Erythroblast (primary cell): Measurements from ENCODE around the gene DDIT4.
"Not testable (repeated sequence)": the region's sequence is repeated elsewhere in the genome, so short reads cannot be mapped to it uniquely, and the experiment has no call there.

Experiments used
- DNase-seq, 2 experiments: peaks; one replicate each; lab custom pipeline; 2025; lab: John Stamatoyannopoulos, UW
- GATA1 ChIP-seq: IDR thresholded peaks from 2 replicates; pipeline ENCODE4 v1.6.1; 2011; ENCODE audit warnings: low read depth, mild to moderate bottlenecking, control low read depth, low read length, moderate library complexity
- POLR2A ChIP-seq: IDR thresholded peaks from 2 replicates; pipeline ENCODE4 v1.6.1; 2011; ENCODE audit warnings: mild to moderate bottlenecking, low read length

DDIT4 gene

DNA sequence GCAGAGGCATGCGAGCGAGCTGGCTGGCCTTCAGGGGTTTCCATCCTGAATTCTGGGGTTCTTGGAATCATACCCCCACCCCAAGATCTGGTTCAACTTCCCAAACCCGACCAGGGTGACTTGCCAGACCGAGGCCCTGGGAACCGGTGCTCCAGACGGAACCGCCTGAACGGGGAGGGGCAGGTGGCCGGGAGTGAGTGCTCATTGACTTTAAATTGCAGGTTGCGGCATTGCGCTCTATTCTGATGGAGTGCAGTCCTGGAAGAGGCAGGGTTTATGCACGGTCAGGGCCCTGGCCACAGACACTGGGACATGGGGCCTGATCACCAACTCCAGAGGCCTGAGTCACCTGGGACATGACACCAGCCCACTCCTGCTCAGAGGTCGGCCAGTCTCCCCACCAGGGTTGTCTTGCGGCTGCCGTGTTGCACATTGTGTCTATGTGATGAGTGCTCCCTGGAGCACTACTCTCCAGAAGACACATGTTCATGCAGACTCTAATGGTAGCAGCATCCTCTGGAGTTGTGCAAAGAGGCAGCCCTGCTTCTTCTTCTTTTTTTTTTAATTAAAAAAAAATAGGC lies 5.8 kb upstream of the DDIT4 start:
- TF ChIP-seq POLR2A = no peak
- no peak for TF ChIP-seq GATA1
- DNase-seq = no peak

DNA sequence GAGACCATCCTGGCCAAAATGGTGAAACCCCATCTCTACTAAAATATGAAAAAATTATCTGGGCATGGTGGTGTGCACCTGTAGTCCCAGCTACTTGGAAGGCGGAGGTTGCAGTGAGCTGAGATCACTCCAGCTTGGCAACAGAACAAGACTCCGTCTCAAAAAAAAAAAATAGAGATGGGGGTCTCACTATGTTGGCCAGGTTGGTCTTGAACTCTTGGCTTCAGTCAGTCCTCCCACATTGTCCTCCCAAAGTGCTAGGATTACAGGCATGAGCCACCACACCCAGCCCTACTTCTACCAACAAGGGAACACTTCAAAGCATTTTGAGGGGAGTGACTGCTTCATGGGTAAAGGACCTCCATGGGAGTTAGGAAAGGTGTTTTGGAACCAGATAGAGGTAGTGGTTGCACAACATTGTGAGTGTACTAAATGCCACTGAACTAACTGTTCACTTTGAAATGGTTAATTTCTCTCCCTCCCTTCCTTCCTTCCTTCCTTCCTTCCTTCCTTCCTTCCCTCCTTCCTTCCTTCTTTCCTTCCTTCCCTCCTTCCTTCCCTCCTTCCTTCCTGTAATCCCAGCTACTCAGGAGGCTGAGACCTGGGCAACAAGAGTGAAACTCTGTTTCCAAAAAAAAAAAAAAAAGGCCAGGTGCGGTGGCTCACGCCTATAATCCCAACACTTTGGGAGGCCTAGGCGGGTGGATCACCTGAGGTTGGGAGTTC lies 5.1 kb upstream of the DDIT4 start:
- not testable (repeated sequence) for DNase-seq

DNA sequence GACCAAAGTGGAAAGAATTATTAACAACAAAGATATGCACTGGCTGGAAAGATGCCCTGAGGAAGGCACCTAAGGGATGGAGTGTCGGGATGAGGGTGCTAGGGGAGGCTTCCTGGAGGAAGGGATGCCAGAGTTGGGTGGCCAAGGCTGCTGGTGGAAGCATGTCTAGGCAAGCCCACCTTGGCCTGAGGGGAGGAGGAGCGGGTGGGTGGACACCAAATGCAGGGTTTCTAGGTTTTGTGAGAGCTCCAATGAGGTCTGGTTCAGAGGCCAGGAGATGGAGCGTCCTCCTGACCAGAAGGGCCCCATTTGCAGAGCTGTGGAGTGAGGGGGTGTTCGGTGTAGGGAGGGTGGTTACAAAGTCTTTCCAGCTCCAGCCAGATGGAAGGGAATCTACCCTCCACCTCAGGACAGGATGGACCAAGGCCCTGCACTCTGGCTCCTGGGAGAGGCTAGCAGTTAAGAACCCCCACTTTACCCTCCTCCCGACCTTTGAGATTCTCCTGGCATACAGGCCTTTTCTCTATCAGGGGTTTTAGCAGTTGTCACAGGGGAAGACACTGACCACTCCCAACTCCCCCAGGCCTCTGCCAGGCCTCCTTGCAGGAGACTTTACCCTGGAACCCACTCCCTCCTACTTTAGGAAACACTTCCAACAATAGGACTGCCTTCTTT lies 3.0 kb upstream of the DDIT4 start:
- no peak for DNase-seq
- TF ChIP-seq POLR2A (no peak), GATA1 (no peak)

DNA sequence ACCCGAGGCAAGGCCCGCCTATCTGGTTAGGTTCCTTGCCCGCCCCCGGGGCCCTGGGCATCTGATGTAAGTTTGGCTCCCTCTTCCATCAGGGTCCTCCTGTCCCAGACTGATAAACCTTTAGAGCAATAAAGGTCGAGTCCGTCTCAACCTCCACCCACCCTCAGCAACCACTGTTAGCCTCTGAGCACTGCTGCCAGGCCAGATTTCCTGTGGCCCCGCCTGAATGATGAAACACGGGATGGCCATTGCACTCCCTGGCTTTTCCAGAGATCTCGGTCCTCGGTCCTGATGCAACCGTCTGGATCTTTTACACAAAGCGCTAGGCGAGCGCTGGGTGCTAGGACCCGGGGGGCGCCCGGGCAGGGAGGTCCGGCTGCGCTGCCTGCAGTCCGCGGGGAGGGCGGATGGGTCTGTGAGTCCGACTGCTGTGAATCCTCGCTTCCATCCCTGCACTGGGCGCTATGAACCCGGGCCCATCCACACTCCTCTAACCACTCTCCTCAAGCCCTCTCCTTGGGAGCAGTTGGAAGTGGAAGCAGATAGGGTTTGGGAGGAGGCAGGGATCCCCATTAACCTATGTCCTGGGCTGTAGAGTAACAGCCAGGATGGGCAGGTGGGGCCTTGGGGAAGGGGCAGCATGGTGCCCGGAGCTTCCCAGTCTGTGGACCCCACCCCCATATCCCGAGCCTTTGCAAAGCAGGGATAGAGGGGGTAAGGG lies 875 bp upstream of the DDIT4 start:
- TF ChIP-seq POLR2A (peak; percentile 9), GATA1 (peak; percentile 60)
- DNase-seq = peak; percentile 98 to 99

DNA sequence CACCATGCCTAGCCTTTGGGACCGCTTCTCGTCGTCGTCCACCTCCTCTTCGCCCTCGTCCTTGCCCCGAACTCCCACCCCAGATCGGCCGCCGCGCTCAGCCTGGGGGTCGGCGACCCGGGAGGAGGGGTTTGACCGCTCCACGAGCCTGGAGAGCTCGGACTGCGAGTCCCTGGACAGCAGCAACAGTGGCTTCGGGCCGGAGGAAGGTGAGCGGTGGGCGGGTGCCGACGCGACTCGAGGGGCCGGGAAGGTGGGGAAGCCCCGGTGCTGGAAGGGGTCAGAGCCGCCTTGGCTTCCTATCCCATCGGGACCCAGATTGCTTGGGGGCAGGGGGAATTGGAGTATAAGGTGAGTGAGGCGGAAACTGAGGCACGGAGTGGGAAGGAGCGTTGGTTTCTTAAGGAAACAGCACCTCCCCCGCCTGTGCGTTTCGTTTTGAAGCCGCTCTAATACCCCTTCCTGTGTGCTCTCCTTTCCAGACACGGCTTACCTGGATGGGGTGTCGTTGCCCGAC lies 547 bp downstream of the DDIT4 start:
- TF ChIP-seq GATA1 (no peak), POLR2A (peak; percentile 90)
- DNase-seq = no peak

DNA sequence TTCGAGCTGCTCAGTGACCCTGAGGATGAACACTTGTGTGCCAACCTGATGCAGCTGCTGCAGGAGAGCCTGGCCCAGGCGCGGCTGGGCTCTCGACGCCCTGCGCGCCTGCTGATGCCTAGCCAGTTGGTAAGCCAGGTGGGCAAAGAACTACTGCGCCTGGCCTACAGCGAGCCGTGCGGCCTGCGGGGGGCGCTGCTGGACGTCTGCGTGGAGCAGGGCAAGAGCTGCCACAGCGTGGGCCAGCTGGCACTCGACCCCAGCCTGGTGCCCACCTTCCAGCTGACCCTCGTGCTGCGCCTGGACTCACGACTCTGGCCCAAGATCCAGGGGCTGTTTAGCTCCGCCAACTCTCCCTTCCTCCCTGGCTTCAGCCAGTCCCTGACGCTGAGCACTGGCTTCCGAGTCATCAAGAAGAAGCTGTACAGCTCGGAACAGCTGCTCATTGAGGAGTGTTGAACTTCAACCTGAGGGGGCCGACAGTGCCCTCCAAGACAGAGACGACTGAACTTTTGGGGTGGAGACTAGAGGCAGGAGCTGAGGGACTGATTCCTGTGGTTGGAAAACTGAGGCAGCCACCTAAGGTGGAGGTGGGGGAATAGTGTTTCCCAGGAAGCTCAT lies 1.1 kb downstream of the DDIT4 start:
- DNase-seq = peak; percentile 77 to 88
- TF ChIP-seq GATA1 (no peak), POLR2A (peak; percentile 50)

DNA sequence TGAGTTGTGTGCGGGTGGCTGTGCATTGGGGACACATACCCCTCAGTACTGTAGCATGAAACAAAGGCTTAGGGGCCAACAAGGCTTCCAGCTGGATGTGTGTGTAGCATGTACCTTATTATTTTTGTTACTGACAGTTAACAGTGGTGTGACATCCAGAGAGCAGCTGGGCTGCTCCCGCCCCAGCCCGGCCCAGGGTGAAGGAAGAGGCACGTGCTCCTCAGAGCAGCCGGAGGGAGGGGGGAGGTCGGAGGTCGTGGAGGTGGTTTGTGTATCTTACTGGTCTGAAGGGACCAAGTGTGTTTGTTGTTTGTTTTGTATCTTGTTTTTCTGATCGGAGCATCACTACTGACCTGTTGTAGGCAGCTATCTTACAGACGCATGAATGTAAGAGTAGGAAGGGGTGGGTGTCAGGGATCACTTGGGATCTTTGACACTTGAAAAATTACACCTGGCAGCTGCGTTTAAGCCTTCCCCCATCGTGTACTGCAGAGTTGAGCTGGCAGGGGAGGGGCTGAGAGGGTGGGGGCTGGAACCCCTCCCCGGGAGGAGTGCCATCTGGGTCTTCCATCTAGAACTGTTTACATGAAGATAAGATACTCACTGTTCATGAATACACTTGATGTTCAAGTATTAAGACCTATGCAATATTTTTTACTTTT lies 1.8 kb downstream of the DDIT4 start:
- DNase-seq = peak; percentile 70 to 78
- no peak for TF ChIP-seq GATA1
- TF ChIP-seq POLR2A = peak; percentile 4

DNA sequence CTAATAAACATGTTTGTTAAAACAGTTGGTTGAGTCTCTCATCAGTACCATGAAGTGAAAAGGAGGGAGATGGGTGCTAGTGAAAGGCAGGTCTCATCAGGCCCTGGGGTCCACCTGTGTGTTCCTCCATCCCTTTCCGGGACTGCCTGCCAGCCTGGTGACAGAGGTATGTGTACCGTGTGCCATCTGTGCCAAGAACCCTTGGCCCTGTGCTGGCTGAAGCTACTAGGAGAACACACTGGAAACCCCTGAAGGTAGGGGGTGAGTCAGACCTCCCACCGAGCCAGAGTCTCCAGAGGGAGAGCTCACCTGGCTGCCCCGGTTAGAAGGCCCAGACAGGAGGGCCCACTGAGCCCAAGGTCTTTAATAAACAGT lies 2.3 kb downstream of the DDIT4 start:
- TF ChIP-seq GATA1 = no peak
- TF ChIP-seq POLR2A = peak; percentile 66
- DNase-seq = peak; percentile 65 to 78

DNA sequence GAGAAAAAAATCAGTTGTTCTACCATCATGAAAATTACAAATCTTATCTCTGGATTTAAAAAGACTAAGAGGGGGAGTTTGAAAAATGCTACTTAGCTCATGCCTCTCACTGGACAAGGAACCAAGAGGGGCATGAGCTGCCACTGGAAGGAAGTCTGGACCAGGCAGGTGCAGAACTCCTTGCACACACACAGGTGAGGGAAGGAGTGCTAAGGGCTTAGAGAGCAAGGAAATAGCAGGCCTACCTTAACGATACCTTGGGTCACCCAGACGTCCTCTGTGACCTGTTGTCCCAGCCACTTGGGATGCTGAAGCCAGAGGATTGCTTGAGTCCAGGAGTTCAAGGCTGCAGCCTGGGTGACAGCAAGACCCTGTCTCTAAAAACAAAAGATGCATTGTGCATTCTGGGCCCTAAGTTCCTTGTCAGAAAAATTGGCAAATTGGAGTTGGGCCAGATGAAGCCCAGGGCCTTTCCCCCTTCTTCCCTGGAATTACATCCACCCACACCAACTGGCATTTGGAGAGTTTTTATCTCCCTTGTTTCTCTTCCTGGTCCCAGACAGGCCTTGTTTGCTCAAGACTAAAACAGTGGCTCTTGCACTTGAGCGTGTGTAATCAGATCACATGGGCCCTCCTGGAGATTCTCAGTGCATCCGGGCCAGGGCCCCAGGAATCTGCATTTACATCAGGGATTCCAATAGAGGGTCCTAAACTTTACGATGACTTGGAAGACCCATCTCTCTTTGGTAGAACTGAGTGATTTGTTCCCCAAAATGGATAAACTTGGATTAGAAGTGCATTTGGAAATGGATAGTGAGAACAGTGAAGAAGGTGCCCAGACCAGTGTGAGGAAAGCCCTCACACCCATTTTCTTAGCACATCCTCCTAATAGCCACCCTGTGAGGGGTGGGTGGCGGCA lies 3.0 kb downstream of the DDIT4 start:
- peak; percentile 64 to 67 for DNase-seq
- peak; percentile 95 for TF ChIP-seq POLR2A
- no peak for TF ChIP-seq GATA1

DNA sequence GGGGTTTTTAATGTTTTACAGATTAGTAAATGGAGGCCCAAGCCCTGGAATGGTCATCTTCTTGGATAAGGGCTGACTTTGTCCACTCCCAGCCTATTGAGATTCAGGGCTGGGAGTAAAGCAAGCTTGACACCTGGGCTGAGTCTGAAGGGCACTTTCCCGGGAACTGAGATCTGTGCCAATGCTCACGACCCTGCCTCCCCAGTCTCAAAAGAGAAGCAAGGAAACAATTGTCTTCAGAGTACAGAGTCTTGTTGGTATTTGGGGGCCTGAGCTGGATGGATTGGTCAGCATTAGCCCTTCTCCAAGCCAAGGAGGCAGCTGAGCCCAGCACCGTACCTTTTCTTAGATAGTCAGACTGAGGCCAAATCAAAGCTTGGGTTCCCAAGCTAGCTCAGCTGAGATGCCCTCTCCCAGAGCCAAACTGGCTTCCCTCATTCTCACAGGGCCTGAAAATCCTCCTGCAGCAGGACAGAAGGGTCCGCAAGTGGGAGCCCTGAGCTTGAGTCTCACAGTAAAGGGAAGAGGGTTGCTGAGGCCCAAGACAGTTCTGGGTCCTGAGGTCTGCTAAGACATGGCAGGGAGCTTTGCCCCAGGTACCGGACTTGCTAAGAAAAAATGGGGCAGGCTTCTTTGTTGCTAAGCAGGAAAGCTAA lies 3.7 kb downstream of the DDIT4 start:
- TF ChIP-seq POLR2A = no peak
- no peak for TF ChIP-seq GATA1
- DNase-seq = no peak

DNA sequence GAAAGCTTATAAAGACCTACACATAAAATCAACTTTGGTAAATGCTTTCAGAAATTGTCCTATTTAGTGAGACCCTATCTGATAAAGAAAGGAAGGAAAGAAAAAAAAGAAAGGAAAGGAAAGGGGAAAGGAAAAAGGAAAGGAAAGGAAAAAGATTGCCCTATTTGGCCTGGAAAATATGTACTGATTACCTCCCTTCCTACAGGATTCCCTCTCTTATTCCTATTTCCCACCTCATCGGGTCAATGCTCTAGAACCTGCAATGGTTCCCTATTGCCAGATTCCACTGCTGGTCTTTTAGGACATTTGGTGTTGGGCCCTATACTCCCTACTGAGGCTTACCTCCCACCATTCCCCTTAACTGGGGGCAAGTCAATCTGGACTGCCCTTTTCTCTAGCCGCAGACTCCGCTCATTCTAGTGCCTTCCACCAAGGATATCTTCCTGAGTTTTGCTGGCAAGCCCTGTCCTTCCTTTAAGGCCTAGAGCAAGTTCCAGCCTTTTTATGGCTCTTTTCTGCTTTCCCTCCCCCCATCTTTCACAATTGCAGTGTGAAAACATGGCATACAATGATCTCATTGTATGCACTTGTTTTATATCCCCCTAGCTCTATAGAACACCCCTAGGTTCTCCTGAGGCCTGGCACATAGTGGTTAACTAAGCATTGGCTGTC lies 4.4 kb downstream of the DDIT4 start:
- DNase-seq = no peak
- TF ChIP-seq POLR2A = no peak
- TF ChIP-seq GATA1 = no peak
